Retinal pigment epithelial cell (primary cell): ENCODE results near the gene KCNJ11.
A peak's percentile ranks its signal among the peaks of the same experiment; 100 is the strongest.

Experiments
- DNase-seq: peaks from one replicate; pipeline ENCODE4 v3.0.0-alpha.2; 2010; ENCODE audit warnings: low read depth
- H3K4me3 ChIP-seq: 2 replicates; pipeline ENCODE4 v1.5.1; 2011; ENCODE audit warnings: mild to moderate bottlenecking, low read length, control low read depth, moderate library complexity
- TF ChIP-seq, protein P1 (sequence below): conservative IDR thresholded peaks from 2 replicates; pipeline ENCODE4 v1.5.1; 2011; ENCODE audit warnings: low read depth, low read length, control low read depth, inconsistent platforms

Gene KCNJ11

DNA sequence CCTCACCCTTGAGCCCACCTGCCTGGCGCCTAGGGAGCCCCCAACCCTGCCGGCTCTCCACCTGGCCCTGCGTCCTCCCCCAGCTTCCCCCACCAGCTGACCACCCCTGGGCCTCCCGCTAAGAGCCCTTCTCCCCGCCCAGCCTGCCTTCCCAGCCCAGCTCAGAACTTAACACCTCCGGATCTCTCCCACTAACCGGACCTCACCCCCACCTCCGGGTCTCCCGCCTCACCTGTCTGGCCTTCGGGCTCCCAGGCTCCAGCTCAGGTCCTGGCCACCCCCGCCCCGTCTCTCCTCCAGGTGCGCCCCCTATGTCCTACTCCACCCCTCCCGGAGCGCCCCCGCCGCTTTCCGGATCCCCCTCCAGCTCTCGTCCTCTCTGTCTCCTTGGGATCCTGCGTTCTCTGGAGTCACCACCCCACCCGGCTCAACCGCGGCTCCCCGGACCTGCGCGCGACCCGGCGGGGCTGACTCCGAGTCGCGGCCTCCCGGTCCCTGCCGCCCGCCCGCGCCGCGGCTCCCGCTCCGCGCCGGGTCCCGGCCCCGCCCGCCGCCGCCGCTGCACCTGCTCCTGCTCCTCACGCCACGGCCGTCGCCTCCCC, at the start of gene KCNJ11:
Gene KCNJ11 (minus strand): TSS at position 51 of the 602 bp plus-strand sequence. CDS start 568 bp downstream, outside the sequence.
- H3K4me3 ChIP-seq, result peak within 1 kb of the TSS; percentile 60
- no peak for DNase-seq
- TF ChIP-seq, protein P1, sequence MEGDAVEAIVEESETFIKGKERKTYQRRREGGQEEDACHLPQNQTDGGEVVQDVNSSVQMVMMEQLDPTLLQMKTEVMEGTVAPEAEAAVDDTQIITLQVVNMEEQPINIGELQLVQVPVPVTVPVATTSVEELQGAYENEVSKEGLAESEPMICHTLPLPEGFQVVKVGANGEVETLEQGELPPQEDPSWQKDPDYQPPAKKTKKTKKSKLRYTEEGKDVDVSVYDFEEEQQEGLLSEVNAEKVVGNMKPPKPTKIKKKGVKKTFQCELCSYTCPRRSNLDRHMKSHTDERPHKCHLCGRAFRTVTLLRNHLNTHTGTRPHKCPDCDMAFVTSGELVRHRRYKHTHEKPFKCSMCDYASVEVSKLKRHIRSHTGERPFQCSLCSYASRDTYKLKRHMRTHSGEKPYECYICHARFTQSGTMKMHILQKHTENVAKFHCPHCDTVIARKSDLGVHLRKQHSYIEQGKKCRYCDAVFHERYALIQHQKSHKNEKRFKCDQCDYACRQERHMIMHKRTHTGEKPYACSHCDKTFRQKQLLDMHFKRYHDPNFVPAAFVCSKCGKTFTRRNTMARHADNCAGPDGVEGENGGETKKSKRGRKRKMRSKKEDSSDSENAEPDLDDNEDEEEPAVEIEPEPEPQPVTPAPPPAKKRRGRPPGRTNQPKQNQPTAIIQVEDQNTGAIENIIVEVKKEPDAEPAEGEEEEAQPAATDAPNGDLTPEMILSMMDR, result peak; percentile 17

DNA sequence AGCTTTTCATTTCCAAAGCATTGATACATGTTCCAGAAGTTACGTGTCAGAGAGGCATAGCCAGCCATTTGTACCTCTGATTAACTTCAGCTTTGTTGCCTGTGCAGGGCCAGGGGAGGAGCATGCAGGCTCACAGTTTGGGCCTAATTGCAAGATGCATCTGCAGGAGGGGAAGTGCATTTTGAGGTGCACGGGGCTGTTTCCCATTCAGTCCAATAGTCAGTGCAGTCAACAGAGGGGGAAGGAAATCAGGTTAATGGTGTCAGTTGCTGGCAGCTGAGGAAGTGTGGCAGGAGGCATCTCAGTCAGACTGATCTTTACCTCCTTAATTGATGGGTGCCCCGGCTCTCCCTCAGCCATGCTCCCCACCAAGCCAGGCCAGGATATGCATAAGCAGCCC, 48.9 kb upstream of the KCNJ11 start:
- H3K4me3 ChIP-seq, result no peak overlapping the region
- no peak for DNase-seq
- TF ChIP-seq, protein P1, result no peak

DNA sequence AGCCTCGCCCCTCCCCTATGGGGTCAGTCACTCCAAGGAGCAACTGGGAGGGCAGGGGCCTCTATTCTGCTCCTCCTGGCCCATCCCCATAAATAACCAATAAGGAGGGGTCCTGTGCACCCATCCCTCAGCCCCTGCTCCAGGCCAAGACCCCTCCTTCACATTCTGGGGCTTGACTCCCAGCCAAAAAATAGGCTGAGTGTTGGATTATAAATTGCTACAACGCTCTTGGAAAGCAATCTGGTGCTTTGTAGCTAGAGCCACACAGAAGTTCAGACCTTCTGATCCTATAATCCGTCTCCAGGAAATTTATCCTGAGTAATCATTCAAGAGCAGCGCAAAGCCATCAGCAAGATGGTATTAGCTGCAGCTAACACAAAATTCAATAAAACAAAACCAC, 45.6 kb upstream of the KCNJ11 start:
- TF ChIP-seq, protein P1, result no peak
- peak; percentile 13 for DNase-seq
- no peak overlapping the region for H3K4me3 ChIP-seq

DNA sequence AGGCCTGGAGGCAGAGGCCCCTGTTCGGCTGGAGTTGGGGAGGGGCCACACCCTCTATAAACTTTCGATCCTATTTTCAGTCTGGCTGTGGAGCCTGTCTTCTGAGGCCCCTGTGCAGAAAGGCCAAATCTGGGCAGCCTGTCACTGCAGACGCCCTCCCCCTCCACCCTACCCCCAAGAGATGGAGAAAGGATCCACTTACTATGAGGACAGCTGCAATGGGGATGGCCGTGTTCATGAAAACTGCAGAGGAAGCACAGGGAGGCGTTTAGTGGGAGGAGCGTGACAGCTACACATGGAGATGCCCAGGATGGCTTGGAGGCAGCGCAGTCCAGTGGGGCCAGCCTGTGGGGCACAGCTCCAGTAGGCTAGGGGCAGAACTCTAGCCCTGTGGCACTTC, 43.5 kb upstream of the KCNJ11 start:
- no peak for DNase-seq
- H3K4me3 ChIP-seq, result no peak overlapping the region
- TF ChIP-seq, protein P1, result no peak

DNA sequence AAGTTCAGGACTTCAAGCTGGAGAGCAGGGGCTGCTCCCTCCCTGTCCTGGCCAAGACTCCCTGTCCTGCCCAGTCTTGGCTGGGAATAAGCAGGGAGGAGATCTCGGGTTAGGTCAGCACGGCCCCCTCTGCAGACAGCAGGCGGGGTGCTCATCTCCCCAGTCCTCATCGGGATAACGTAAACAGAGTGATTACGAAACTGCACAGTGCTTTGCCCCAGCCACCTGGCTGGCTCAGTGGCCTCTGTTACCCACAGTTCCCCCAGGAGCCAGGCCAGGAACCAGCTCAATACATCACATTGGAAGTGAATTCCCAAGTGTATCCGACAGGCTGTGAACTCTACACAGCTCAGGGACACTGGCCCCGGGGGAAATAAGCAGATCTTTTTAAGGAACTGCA, 42.7 kb upstream of the KCNJ11 start:
- DNase-seq, result no peak
- TF ChIP-seq, protein P1, result no peak
- H3K4me3 ChIP-seq, result no peak overlapping the region

DNA sequence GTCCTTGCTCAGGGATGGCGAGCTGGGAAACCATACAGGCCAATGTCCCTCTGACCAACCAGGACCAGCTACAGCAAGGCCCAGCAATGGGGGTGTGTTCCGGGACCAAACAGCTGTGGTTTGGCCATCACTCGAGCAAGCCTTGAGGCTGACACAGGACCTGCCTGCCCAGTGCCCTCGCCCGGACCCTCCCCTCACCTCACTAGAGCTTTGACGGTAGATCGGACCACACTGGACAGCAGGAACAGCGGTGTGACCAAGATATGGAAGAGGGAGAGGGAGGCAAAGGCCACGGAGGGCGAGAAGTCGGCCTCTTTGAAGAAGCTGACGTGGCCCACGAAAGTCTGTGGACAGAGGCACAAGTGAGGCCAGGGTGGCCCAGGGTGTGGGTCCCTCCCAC, 42.2 kb upstream of the KCNJ11 start:
- no peak overlapping the region for H3K4me3 ChIP-seq
- TF ChIP-seq, protein P1, result no peak
- no peak for DNase-seq

DNA sequence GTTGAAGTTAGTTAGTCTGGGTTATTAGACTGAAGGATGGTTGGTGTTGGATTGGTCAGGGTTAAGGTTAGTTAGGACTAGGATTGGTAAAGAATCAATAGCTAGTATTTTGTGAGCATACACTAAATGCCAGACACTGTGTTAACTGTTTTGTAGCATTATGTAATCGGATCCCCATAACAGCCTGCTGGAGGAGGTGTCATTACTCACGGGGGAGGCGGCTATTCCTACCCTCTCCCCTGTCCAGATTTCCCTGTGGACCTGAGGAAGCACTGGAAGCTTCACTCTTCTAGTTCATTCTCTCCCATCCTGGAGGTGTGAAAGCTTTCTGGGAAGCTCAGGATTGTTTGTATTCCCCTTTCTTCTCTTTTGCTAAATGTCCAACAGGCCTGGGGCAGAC, 40.5 kb upstream of the KCNJ11 start:
- DNase-seq, result no peak
- no peak overlapping the region for H3K4me3 ChIP-seq
- TF ChIP-seq, protein P1, result no peak
